H9 (cell line): ENCODE measurements around the gene CCDC60. TPM values are rescaled to one million over a fixed set of nuclear protein-coding genes. Genes with fewer than 3 reads are reported as not detected.

Experiments
- DNase-seq: peaks from one replicate; pipeline ENCODE4 v3.0.0-alpha.2; 2017
- H2AFZ ChIP-seq: one replicate; pipeline ENCODE4 v1.6.1; 2013; ENCODE audit warnings: mild to moderate bottlenecking, low read length, control low read depth, moderate library complexity
- H2AK5ac ChIP-seq: 2 replicates; pipeline ENCODE4 v1.6.1; 2013; ENCODE audit warnings: low read length, control low read depth, mixed read lengths; ENCODE audit not compliant: insufficient read length
- H2BK120ac ChIP-seq: one replicate; pipeline ENCODE4 v1.6.1; 2013; ENCODE audit warnings: low read depth, mild to moderate bottlenecking, low read length, control low read depth, inconsistent platforms; ENCODE audit not compliant: poor library complexity, severe bottlenecking
- H2BK12ac ChIP-seq: 2 replicates; pipeline ENCODE4 v1.6.1; 2013; ENCODE audit warnings: low read length, control low read depth, mixed read lengths, low read depth; ENCODE audit not compliant: insufficient read length
- H2BK15ac ChIP-seq: 2 replicates; pipeline ENCODE4 v1.6.1; 2013; ENCODE audit warnings: low read depth, low read length, control low read depth
- H2BK20ac ChIP-seq: one replicate; pipeline ENCODE4 v1.6.1; 2013; ENCODE audit warnings: low read depth, mild to moderate bottlenecking, low read length, control low read depth, inconsistent platforms; ENCODE audit not compliant: poor library complexity, severe bottlenecking
- H2BK5ac ChIP-seq: 2 replicates; pipeline ENCODE4 v1.6.1; 2013; ENCODE audit warnings: low read length, control low read depth, mixed read lengths; ENCODE audit not compliant: insufficient read length
- H3K14ac ChIP-seq: 2 replicates; pipeline ENCODE4 v1.6.1; 2013; ENCODE audit warnings: low read length, control low read depth; ENCODE audit not compliant: insufficient read depth
- H3K18ac ChIP-seq: 2 replicates; pipeline ENCODE4 v1.6.1; 2013; ENCODE audit warnings: low read depth, mild to moderate bottlenecking, mixed read lengths, low read length, control low read depth; ENCODE audit not compliant: insufficient read length
- H3K23ac ChIP-seq: 2 replicates; pipeline ENCODE4 v1.6.1; 2013; ENCODE audit warnings: low read length, control low read depth, mixed read lengths, low read depth; ENCODE audit not compliant: insufficient read length
- H3K23me2 ChIP-seq: 2 replicates; pipeline ENCODE4 v1.6.1; 2013; ENCODE audit warnings: low read depth, mild to moderate bottlenecking, mixed read lengths, low read length, control low read depth; ENCODE audit not compliant: insufficient read length, poor library complexity, severe bottlenecking
- H3K27ac ChIP-seq: 2 replicates; pipeline ENCODE4 v1.5.1; 2013; ENCODE audit warnings: low read length, control low read depth, mixed read lengths, low read depth; ENCODE audit not compliant: insufficient read length
- H3K27me3 ChIP-seq: 2 replicates; pipeline ENCODE4 v1.6.1; 2013; ENCODE audit warnings: low read length, control low read depth, inconsistent platforms; ENCODE audit not compliant: insufficient read depth
- H3K4ac ChIP-seq: 2 replicates; pipeline ENCODE4 v1.6.1; 2013; ENCODE audit warnings: low read depth, mild to moderate bottlenecking, control low read depth, inconsistent platforms, low read length, moderate library complexity
- H3K4me1 ChIP-seq: 2 replicates; pipeline ENCODE4 v1.6.1; 2013; ENCODE audit warnings: low read length, control low read depth, inconsistent platforms; ENCODE audit not compliant: insufficient read depth
- H3K4me2 ChIP-seq: 2 replicates; pipeline ENCODE4 v1.6.1; 2013; ENCODE audit warnings: low read length, control low read depth, mixed read lengths; ENCODE audit not compliant: insufficient read length, insufficient read depth
- H3K56ac ChIP-seq: 2 replicates; pipeline ENCODE4 v1.6.1; 2013; ENCODE audit warnings: low read depth, mild to moderate bottlenecking, mixed read lengths, low read length, control low read depth; ENCODE audit not compliant: insufficient read length
- H3K79me1 ChIP-seq: 2 replicates; pipeline ENCODE4 v1.6.1; 2013; ENCODE audit warnings: low read depth, mild to moderate bottlenecking, moderate library complexity, low read length, control low read depth, inconsistent platforms; ENCODE audit not compliant: insufficient read depth, poor library complexity, severe bottlenecking
- H3K79me2 ChIP-seq: 2 replicates; pipeline ENCODE4 v1.6.1; 2013; ENCODE audit warnings: low read length, control low read depth, inconsistent platforms; ENCODE audit not compliant: insufficient read depth
- H3K9ac ChIP-seq: 2 replicates; pipeline ENCODE4 v1.6.1; 2013; ENCODE audit warnings: low read length, control low read depth, mixed read lengths; ENCODE audit not compliant: insufficient read length; ENCODE audit errors: extremely low read depth
- H3K9me3 ChIP-seq: one replicate; pipeline ENCODE4 v1.6.1; 2013; ENCODE audit warnings: low read depth, low read length, inconsistent platforms; ENCODE audit not compliant: control insufficient read depth
- H3T11ph ChIP-seq: one replicate; pipeline ENCODE4 v1.6.1; 2013; ENCODE audit warnings: mild to moderate bottlenecking, low read length, control low read depth, inconsistent platforms
- H4K20me1 ChIP-seq: one replicate; pipeline ENCODE4 v1.6.1; 2013; ENCODE audit not compliant: control insufficient read depth, insufficient read length, insufficient read depth
- H4K5ac ChIP-seq: 2 replicates; pipeline ENCODE4 v1.6.1; 2013; ENCODE audit warnings: low read depth, mild to moderate bottlenecking, mixed read lengths, low read length, control low read depth; ENCODE audit not compliant: insufficient read length
- H4K8ac ChIP-seq: replicated peaks from 2 replicates; pipeline ENCODE4 v1.6.1; 2013; ENCODE audit warnings: low read length, control low read depth, mixed read lengths, low read depth; ENCODE audit not compliant: insufficient read length
- H4K91ac ChIP-seq: 2 replicates; pipeline ENCODE4 v1.6.1; 2013; ENCODE audit warnings: low read depth, mild to moderate bottlenecking, moderate library complexity, mixed read lengths, low read length, control low read depth; ENCODE audit not compliant: insufficient read length
- H3K27ac Mint-ChIP-seq, 3 experiments: 2 replicates in 2 of 3; 3 replicates in 1 of 3; pipeline ENCODE4 v1.8.0; 2020 to 2021; ENCODE audit warnings: mixed read lengths in 3 of 3, mild to moderate bottlenecking in 1 of 3, moderate library complexity in 1 of 3
- H3K27me3 Mint-ChIP-seq: 2 replicates; pipeline ENCODE4 v1.8.0; 2021; ENCODE audit warnings: low read depth, mild to moderate bottlenecking, moderate library complexity, mixed read lengths
- H3K36me3 Mint-ChIP-seq, 3 experiments: 2 replicates in 2 of 3; 3 replicates in 1 of 3; pipeline ENCODE4 v1.8.0; 2020 to 2021; ENCODE audit warnings: low read depth in 3 of 3, mixed read lengths in 3 of 3; ENCODE audit not compliant: insufficient read depth in 1 of 3
- H3K4me1 Mint-ChIP-seq, 2 experiments: 2 replicates each; pipeline ENCODE4 v1.8.0; 2020; ENCODE audit warnings: mixed read lengths in 2 of 2
- H3K4me3 Mint-ChIP-seq, 2 experiments: 2 replicates in 1 of 2; 3 replicates in 1 of 2; pipeline ENCODE4 v1.8.0; 2020 to 2021; ENCODE audit warnings: mild to moderate bottlenecking in 2 of 2, mixed read lengths in 2 of 2, moderate library complexity in 1 of 2
- H3K9me3 Mint-ChIP-seq, 2 experiments: 2 replicates in 1 of 2; 3 replicates in 1 of 2; pipeline ENCODE4 v1.8.0; 2020; ENCODE audit warnings: mild to moderate bottlenecking in 2 of 2, mixed read lengths in 2 of 2, moderate library complexity in 1 of 2
- WGBS: extraction: QIAGEN DNeasy Blood & Tissue Kit; methylation state at CpG from one replicate; pipeline ENCODE4 v1.1.7; 2013; ENCODE audit warnings: missing lambda C conversion rate, low lambda C conversion rate, mixed read lengths; ENCODE audit not compliant: insufficient read length; ENCODE audit errors: extremely low coverage; 5-methylcytosine and 5-hydroxymethylcytosine counted together
- total RNA-seq: library from RNA; stranded (reverse); gene quantifications from 2 replicates; pipeline ENCODE4 v1.2.1, GENCODE V29; 2021
- TF ChIP-seq, protein P1 (sequence below): fragments of 200-600 bp; sonication (generic); conservative IDR thresholded peaks from 3 replicates; pipeline ENCODE4 v1.8.0; 2021; ENCODE audit warnings: antibody characterized with exemption, mild to moderate bottlenecking

Gene CCDC60
- total RNA-seq, 1 experiment from 2014 or later = 0.44 TPM

DNA sequence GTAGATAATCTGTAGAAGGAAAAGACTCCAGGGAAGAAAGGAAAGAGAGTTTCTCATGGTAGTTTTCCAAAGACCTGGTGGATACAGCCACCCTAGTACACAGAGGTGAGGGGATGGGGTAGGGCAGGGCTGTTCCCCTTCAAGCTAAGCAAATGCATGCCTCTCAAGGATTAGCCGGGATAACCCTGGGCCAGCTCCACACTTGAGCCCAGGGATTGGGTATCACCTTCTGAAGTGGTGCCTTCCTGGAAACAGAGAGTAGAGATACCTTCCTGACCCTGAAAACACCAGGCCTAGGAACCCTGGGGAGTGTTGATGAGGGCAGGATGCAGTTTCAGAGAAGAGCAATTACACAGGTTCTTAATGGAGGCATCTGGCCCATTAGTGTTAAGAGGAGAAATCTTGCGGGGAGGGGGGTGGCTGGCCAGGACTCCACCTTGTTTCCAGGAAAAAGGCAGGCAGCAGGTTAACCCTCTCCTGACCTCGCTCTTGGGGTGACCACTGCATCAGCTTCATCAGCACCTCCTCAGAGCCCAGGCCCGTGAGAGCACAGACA, 152.1 kb downstream of the CCDC60 start:
- H4K20me1 ChIP-seq = no peaks in the 10 kb centered on the region
- H3K79me1 ChIP-seq = no peaks in the 10 kb centered on the region
- no peak overlapping the region for H4K91ac ChIP-seq
- H3T11ph ChIP-seq = no peak overlapping the region
- no CpG with 5 or more reads among the region's 4 CpGs for WGBS
- H3K27ac Mint-ChIP-seq = 0 out of 7 replicates have a peak overlapping the region, but pooled peaks of 1 of the 3 experiments have one; percentile 43
- H3K4me1 Mint-ChIP-seq = peaks cover 6 to 14% of the 10 kb centered on the region in 2 experiments
- DNase-seq = peak; percentile 76
- H2AFZ ChIP-seq = no peak overlapping the region
- no peak overlapping the region for H2BK12ac ChIP-seq
- no peaks in the 10 kb centered on the region for H3K23me2 ChIP-seq
- no peaks in the 10 kb centered on the region for H3K36me3 Mint-ChIP-seq
- TF ChIP-seq, protein P1, sequence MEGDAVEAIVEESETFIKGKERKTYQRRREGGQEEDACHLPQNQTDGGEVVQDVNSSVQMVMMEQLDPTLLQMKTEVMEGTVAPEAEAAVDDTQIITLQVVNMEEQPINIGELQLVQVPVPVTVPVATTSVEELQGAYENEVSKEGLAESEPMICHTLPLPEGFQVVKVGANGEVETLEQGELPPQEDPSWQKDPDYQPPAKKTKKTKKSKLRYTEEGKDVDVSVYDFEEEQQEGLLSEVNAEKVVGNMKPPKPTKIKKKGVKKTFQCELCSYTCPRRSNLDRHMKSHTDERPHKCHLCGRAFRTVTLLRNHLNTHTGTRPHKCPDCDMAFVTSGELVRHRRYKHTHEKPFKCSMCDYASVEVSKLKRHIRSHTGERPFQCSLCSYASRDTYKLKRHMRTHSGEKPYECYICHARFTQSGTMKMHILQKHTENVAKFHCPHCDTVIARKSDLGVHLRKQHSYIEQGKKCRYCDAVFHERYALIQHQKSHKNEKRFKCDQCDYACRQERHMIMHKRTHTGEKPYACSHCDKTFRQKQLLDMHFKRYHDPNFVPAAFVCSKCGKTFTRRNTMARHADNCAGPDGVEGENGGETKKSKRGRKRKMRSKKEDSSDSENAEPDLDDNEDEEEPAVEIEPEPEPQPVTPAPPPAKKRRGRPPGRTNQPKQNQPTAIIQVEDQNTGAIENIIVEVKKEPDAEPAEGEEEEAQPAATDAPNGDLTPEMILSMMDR = no peak
- no peak overlapping the region for H2BK20ac ChIP-seq
- no peak overlapping the region for H2BK5ac ChIP-seq
- H3K4me1 ChIP-seq = no peaks in the 10 kb centered on the region
- no peak overlapping the region for H3K27ac ChIP-seq
- no peaks in the 10 kb centered on the region for H3K9me3 ChIP-seq
- H4K8ac ChIP-seq = no peak overlapping the region
- H3K9me3 Mint-ChIP-seq = peaks cover 0 to 6% of the 10 kb centered on the region in 2 experiments; a peak in 2 of 5 replicates
- H3K4me3 Mint-ChIP-seq = peak overlapping the region in 1 of 2 experiments; percentile 30; a peak in 2 of 5 replicates
- H2AK5ac ChIP-seq = no peak overlapping the region
- no peak overlapping the region for H3K4me2 ChIP-seq
- H3K23ac ChIP-seq = no peak overlapping the region
- H3K9ac ChIP-seq = no peak overlapping the region
- H3K27me3 Mint-ChIP-seq = no peaks in the 10 kb centered on the region; the same call in 1 of the 2 replicates
- H3K27me3 ChIP-seq = no peaks in the 10 kb centered on the region
- no peak overlapping the region for H2BK120ac ChIP-seq
- H3K56ac ChIP-seq = no peak overlapping the region
- no peak overlapping the region for H2BK15ac ChIP-seq
- H3K14ac ChIP-seq = no peak overlapping the region
- no peak overlapping the region for H3K4ac ChIP-seq
- H4K5ac ChIP-seq = no peak overlapping the region
- no peaks in the 10 kb centered on the region for H3K79me2 ChIP-seq
- no peak overlapping the region for H3K18ac ChIP-seq
